Epidermal melanocyte (primary cell): ENCODE data around the gene TNS3.

Experiments
- DNase-seq: peaks from one replicate; pipeline ENCODE4 v3.0.0; 2011; ENCODE audit warnings: low spot score; ENCODE audit not compliant: insufficient read length

Gene TNS3

DNA sequence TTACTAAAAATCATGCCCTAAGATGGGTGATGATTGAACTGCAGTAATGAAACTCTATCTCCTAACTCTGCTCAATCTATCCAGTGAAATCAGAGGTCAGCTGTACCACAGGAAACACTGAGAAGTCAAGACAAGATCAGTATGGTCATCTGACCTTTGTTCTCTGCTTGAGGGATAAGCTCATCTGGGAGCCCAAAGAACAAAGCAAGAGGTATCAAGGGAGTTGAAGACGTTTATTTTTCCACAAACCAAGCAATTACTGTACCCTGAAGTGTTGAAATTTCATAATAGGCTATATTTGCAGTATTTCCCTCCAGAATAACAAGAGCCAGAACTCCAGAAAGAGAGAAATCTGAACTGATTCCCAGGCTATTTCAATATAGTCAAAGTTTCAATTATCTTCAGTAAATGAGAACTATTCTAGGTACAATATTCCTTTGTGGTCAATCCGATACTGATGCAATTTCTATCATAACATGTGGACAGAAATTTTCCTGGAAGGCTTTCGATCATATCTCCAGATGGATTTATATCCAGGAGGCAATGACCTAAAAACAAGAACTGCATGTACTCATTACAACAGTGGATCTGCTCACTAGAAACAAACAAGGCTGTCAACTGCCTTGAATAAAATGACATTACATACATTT, 345.3 kb downstream of the TNS3 start:
- no peak for DNase-seq

- DNase-seq: no peak
These were observed 347.9 kb downstream of the TNS3 start for GRCh38 chr7:47233996-47234395.

DNA sequence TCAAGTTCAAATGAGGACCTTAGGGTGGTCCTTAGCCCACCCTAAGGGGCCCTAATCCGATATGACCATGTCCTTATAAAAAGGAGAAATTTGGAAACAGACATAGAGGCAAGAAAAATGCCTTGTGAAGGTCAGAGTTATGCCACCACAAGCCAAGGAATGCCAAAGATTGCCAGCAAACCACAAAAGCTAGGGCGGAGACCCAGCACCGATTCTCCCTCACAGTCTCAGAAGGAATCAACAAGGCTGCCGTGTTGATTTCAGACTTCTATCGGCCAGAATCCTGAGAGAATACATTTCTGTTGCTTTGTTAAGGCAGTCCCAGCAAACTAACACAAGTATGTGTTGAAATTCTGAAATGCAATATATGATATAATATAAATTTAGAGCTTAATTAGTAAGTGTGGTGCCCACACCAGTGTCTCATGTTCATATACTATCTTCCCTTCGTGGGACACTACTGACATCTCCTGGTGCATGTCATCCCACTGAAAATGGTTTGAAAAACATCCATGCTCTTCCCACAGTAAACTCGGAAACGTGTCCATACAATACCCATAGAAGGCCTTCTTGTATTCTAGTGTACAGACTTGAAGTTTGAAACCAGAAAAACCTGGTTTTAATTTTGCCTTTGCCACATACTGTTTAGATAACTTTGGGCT, 349.0 kb downstream of the TNS3 start:
- DNase-seq: no peak

GRCh38 chr7:47231627-47232026, 350.3 kb downstream of the TNS3 start:
- no peak for DNase-seq

DNA sequence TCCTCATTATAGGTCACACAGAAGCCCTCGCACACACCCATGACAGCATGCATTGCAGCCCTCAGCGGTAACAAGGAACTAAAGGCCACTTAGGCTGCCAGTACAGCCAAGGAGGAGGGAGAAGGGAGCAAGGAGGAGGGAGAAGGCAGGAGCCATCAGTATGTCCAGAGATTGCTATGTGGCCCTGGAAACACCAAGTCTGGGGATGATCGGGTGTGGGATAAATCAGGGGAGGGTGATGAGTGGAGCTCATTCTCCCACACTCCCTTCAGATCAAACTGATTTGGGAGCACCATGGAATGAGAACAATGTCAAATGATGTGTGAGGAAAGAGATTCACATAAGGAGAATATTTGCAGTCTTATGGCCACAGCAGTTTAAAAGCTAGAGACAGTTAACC, 350.9 kb downstream of the TNS3 start:
- no peak for DNase-seq

DNA sequence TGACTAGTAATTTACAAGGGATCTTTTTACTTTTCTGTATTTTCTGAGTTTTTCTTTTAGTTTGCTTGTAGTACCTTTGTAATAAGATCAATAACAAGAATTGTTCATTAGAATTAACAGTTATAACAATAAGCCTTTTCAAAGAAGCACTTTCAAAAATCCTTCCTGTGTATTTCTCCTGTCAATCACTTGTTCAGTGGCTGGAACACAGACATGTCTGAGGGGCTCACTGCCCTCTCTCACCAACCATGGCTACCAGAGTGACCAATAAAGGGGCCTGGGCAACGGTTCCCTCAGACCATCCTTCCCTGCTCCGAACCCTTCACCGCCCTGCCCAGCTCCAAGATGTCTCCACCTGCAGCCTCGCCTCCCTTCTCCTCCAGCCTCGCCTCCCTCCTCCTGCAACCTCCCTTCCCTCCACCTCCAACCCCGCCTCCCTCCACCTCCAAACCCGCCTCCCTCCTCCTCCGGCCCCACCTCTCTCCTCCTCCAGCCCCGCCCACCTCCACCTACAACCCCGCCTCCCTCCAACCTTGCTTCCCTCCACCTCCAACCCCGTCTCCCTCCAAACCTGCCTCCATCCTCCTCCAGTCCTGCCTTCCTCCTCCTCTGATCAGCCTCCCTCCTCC, 353.4 kb downstream of the TNS3 start:
- DNase-seq: no peak

- DNase-seq: peak; percentile 36
These were observed 354.1 kb downstream of the TNS3 start for GRCh38 chr7:47227762-47228177.

DNA sequence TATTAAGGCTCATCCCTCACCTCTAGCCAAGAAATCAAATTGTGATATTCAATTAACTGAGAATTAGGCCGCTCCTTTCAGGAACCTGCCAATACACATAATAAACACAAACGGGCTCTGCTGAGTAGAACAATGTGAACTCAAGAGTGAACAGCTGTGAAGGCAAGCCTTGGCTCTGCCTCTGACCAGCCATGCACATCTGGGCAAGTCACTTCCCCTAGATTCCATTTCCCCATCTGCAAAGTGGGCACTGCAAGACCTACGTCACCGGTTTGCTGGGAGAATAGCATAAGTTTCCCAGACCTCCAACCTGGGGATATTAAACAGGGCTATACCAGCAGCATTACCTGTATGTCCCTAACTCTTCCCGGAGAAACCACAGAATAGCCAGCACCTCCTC, 355.2 kb downstream of the TNS3 start:
- DNase-seq: no peak

GRCh38 chr7:47225387-47226131, 356.4 kb downstream of the TNS3 start:
- DNase-seq: no peak
